ENCODE results near the gene DGAT2.

The DGAT2 gene

DNA sequence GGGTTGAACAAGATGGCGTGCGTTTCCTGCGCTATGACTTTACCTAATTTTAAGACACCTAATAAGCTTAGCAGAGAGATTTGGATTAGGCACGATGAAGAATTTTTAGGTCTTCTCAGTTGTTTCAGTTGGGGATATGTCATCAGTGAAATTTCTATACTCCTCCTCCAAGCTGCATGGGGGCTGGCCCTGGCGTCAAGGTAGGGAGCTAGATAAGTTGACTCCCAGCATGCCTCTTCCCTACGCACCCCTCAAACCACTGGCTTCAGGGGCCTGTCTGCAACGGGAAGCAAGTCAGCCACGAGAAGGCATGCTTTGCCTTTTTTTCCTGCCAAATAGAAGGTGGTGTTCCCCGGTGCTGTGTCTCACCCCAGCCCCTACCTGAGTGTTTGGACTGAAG lies 13.3 kb downstream of the DGAT2 start:
- DNase-seq = no peak

DNA sequence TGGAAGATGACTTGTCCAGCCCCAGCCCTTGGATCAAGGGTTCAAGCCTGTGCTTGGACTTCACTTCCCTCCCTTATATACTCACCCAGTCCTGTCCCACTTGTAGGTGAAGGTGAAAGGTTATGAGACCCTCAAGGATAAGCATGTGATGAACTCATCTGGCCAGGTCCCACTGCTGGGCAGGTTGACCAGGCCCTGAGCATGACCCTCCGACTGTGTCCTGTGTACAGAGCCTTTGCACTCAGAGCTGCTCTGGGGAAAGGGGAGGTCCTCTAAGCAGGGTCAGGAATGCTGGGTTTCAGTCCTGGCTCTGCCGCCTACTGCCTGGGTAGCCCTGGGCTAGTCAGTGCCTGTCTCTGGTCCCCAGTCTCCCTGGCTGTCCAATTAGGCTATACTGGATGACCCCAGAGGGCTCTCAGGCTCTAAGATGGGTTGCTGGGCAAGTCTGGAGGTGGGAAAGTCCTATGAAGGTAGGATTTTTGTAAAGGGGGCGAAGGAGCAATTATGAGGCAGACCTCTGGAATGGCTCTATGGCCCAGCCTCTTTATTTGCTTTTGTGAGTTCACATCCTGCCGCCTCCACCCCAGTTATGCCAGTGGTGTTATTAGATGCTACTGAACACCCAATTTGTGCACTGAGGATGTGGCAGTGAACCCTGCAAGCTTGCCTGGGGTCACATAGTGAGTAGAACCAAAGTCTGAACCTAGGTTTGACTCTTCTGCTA lies 14.1 kb downstream of the DGAT2 start:
- DNase-seq = no peak

DNA sequence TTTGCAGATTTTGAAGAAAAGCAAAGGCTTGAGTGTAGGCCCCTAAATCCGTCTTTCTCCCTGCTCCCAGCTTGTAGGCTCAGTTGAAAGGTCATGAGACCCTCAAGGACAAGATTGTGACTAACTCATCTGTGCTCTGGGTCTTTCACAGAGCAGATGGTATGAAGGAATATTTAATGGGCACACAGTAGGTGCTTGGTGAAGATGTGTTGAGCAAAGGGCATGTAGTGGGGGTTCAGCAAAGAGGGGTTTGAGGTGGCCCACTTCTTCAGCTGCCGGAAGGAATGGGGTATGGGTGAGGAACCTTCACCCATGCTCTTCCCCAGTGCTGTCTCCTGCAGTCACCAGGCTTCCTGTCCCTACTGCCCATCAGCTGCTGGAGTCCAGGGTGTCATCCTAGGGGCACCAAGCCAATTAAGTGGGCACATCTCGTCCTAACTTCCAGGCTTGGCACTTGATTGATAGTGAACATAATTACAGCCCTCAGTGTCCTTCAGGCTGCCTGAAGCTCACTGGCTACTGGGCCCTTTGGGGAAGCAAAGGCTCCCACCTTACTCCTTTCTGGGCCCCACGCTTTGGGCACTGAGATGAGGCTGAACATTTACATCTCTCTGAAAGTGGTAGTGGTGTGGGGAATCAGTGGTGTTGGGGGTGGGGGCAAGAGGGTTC lies 15.0 kb downstream of the DGAT2 start:
- no peak for DNase-seq

DNA sequence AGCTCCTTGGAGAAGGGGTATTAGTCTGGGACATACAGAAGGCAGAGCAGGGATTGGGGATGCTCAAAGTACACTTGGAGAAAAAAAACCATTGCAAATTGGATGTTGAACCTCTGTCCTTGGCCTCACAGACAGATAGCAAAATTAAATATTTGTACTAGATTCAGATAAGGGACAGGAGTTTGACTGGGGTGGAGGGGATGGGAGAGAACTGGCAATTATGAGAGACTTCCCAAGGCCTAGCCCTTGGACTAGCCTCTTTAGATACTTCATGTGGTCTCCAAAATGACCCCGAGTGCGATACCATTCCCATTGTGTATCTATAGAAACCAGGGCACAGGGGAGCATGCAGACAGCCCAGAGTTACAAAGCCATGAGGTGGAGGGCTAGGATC lies 15.5 kb downstream of the DGAT2 start:
- DNase-seq = no peak

DNA sequence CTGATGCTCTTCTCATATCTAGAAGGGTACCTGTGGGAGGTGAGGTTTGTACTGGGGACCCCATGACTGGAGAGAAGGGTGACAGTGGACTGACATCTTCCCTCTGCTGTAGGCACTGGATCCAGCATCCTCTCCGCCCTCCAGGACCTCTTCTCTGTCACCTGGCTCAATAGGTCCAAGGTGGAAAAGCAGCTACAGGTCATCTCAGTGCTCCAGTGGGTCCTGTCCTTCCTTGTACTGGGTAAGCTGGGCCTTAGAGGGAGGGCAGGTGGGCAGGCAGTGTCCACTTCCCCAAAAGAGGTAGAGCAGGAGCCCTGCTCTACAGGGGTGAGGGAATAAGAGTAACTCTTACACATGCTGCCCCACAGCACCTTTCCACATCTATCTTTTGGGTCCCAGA lies 15.9 kb downstream of the DGAT2 start:
- no peak for DNase-seq

DNA sequence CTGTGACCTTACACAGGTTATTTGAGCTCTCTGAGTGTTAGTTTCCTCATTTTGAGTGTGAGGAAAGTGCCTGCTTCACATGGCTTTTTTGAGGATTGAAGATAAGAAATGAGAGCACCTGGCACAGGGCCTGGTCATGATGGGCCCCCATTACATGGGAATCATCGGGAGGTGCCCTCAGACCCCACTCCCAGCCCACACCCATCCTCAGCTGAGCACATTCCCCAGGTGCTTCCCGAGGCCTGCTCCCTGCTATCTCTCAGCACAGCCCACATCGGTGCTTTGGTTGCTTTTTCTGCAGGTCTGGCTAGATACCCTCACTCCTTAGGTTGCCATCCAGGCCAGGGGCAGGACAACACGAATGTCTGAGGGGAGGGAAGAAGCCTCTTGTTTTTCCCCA lies 16.6 kb downstream of the DGAT2 start:
- DNase-seq = no peak

DNA sequence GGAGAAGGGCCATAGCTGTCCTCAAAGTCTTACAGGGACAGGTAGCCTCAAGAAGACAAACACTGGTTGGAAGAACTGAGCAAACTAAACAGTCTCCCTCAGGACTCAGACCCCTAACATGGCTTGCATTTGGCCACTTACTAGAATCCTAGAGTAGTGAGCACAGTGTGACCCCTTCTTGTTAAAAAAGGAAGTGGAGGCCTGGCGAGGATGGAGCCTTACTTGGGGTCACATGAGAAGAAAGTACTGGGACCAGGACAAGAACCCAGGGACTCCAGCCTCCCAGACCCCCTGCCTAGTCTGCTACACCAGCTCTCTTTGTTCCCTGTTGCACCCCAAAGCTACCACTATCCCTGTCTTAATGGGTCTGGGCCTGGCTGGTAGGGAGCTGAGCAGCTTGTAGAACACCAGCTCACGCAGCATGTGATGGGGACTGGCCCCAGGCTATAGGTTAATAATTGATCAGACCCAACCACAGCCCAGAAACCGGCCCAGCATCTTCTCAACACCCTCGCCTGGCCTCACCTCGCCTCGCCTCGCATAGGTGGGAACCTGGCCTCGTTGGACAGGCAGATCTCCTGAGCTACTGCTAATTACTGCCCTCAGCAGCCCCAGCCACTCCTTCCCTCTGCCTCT lies 17.6 kb downstream of the DGAT2 start:
- DNase-seq = no peak

DNA sequence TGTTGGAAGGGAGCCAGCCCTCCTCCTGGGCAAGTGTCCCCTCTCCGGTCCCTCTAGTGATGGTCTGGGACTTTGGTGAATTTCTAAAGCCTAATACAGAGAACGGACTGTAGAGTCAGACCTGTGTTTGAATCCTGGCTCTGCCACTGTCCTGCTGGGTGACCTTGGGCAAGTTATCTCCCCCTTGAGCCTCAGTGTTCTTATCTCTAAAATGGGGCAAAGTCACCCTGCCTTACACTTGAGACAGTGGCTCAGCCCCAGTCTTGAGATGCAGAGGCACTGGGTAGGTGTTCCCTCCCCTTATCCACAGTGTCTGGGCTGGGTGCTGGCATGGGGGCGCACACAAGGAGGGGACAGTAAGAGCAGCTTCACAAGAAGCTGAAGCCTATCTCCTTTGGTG lies 20.9 kb downstream of the DGAT2 start:
- DNase-seq = no peak

DNA sequence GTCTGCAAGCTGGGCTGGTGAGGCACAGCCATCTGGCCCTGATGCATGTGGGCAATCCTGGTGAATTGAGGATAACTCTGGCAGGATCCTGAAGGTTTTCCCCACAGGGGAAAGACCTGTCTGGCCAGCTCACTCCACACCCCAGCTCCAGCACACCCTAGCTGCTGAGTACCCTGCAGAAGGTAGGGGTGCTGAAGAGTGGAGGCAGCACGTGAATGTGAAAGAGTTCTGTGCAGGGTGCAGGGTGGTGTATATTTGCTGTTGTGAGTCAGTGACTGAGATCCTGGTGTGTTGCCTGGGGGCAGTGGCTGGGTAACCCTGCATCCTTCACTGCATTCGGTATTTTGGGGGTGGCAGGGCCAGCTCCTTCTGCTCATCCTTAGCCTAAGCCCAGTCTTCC lies 22.4 kb downstream of the DGAT2 start:
- DNase-seq = no peak

DNA sequence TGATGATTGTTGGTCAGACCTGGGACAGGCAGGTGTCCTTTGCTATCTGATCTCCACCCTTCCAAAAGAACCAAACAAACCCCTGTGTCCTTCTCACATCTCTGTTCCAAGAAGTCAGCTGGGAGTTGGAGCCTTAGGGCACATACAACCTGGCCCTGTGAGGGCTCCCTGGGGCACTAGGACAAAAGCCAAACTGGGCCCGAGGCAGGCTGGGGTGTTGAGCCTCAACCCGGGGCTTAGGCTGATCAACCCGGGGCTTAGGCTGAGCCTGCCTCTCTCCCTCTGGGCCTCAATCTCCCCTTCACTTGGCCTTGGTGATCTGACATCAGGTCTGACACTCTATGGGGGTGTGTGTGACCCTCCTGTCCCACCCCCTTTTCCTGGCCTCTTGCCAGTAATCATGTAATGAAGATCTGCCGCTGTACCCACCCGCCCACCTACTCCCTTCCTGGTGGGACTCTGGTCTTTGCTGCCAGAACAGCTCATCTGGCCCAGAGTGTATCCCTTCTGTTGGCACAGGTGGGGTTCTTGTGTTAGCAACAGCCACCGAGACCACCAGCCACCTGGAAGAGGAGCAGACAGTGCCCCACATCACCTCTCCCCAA lies 23.7 kb downstream of the DGAT2 start:
- DNase-seq = no peak

DNA sequence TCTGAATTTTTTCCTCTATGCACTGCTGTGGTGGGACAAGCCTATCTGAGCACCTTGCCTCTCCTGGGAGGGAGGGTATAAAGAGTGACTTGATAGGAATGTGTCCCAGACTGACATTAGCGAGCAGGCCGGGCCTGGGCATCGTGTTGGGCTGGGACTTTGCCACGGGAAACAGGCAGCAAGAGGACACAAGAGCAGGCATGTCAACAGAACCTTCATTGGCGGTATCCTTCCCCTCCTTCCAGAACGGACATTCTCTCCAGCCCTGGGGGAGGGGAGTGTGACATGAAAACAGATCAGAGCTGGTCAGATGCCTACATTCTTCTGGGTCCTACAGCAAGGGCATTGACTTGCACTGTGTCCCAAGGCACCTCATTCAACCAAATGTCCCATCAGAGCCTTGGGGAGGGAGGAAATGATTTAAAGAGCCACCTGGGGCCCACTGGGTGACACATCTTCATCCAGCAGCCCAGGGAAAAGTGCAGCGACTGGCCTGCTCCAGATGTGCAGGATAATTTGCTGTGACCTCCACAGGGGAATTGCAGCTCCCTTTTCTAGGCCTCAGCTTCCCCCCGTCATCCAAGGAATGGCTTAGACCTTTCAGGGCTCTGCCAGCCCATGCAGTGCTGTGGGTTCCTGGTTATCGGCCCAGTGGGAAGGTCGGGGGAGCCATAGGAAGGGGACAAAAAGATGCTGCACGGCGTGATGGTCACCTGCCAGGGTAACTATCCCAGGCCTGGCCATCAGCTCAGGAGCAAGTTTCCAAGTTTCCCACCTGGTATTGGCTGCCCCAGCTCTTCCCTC lies 24.6 kb downstream of the DGAT2 start:
- DNase-seq = no peak

DNA sequence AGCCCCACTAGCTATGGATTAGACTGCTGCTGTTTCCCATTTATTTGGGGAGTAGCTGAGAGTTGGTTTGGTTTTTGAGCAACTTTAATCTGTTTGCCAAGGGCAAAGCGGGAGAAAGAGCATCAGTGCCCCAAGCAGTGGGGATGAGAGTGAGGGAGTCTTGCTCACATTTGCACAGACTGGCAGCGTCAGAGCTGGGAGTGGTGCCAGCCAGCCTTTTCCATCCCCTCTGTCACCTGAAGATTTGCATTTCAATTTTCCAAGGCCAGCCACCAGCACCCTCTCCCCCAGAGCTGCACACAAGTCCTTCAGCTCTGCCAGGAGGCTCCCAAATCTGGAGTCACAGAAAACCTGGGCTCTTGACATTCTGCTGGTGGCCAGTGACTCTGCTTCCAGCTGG lies 25.4 kb downstream of the DGAT2 start:
- no peak for DNase-seq

DNA sequence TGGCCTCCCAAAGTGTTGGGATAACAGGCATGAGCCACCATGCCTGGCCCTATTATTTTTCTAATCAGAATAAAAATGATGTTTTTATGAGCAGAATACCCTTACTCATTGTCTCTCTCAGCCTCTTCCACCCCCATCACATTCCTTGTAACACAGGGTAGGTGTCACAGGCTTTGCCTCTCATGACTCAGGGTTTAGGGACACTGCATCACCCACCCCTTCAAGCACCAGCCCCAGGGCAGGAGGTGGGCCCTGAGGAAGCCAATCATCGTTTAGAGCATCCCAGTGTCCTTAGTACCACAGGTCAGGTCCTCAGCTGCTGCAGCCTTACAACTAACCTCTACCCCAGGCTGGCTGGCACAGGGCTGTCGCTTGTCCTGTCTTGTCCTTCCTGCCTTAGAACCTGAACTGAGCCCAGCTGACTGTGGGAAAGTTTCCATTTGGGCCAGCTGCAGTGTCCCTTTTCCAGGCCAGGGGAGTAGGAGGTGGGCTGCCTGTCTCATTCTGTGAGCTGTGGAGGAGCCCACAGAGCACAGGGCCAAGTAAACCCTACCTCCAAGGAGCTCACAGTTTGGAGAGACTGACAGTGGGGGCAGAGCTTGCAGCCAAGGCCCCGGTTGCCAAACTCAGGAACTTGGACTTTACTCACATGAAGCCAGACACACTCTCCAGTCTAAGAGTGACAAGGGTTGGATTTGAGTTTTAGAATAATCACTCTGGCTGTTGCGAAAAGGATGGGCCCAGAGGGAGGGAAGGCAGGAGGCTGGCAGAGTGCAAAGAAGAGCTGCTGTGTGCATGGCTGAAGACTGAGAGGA lies 26.9 kb downstream of the DGAT2 start:
- no peak for DNase-seq

DNA sequence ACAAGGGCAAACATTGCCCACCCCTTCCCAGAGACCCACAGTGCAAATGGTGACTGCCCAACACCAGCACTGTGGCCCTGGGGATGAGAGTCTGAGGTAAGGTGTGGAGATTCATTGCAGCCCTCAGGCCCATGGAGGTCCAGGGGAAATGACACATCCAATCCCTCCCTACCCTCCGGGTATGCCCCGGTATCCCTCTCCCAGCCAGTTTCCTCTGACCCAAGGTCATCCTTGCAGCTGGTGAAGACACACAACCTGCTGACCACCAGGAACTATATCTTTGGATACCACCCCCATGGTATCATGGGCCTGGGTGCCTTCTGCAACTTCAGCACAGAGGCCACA lies 27.5 kb downstream of the DGAT2 start:
- no peak for DNase-seq

DNA sequence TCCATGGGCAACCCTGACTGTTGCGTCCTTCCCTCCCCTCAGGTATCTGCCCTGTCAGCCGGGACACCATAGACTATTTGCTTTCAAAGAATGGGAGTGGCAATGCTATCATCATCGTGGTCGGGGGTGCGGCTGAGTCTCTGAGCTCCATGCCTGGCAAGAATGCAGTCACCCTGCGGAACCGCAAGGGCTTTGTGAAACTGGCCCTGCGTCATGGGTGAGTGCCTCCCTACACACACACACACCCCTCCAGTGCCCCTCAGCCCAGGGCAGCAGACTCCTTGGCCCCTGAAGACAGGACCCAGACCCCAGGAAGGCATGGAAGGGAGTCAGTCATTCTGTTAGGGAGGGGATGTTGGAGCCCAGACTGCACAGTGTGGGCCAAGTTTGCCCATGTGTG lies 28.5 kb downstream of the DGAT2 start:
- DNase-seq = no peak

DNA sequence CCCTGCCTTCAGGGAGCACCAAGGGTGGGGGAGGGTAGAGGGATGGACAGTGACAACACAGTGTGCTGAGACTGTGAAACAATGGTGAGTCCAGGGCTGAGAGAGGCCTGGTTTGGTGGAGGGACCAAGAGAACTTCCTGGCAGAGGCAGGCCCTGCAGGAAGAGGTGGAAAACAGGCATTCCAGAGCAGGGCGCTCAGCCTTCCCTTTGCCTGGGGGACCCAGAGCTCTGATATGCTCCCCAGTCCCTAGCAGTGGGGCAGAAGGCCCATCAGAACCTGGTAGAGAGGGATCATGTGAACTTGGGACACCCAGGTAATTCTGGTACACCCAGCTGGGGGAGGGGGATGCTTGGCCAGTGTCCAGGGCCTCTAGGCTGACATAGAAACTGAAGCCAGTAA lies 29.2 kb downstream of the DGAT2 start:
- DNase-seq = no peak

DNA sequence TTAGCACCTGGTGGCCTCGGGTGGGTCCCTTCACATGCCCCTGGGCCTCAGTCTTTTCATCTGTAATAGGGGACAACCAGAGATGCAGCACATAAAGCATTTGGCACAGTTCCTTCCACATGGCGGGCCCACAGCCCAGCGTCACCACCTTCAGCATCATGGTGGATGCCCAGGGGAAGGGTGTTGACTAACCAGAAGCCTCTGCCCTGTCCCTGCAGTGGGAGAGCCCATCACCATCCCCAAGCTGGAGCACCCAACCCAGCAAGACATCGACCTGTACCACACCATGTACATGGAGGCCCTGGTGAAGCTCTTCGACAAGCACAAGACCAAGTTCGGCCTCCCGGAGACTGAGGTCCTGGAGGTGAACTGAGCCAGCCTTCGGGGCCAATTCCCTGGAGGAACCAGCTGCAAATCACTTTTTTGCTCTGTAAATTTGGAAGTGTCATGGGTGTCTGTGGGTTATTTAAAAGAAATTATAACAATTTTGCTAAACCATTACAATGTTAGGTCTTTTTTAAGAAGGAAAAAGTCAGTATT lies 31.6 kb downstream of the DGAT2 start:
- no peak for DNase-seq

DNA sequence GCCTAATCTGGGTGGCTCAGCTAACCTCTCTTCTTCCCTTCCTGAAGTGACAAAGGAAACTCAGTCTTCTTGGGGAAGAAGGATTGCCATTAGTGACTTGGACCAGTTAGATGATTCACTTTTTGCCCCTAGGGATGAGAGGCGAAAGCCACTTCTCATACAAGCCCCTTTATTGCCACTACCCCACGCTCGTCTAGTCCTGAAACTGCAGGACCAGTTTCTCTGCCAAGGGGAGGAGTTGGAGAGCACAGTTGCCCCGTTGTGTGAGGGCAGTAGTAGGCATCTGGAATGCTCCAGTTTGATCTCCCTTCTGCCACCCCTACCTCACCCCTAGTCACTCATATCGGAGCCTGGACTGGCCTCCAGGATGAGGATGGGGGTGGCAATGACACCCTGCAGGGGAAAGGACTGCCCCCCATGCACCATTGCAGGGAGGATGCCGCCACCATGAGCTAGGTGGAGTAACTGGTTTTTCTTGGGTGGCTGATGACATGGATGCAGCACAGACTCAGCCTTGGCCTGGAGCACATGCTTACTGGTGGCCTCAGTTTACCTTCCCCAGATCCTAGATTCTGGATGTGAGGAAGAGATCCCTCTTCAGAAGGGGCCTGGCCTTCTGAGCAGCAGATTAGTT lies 32.3 kb downstream of the DGAT2 start:
- DNase-seq = no peak

DNA sequence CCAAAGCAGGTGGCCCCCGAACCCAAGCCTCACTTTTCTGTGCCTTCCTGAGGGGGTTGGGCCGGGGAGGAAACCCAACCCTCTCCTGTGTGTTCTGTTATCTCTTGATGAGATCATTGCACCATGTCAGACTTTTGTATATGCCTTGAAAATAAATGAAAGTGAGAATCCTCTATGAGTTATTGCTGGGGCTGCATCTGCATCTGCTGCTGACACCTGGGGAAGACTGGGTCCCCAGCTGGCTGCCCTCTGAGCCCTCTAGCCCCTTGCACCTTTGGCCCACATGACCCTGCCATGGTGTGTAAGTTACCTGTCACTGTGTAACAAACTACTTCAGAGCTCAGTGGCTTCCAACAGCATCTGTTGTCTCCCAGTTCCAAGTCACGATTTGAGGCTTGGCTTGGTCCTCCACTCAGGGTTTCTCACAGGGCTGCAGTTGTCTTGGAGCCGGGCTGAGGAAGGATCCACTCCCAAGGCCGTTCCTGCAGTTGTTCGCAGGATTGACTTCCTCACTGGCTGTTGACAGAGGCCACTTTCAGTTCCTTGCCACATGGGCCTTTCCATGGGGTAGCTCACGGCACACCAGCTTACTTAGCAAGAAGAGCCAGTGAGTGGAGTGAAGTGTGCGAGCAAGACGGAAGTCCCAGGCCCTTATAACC lies 32.9 kb downstream of the DGAT2 start:
- DNase-seq = no peak

DNA sequence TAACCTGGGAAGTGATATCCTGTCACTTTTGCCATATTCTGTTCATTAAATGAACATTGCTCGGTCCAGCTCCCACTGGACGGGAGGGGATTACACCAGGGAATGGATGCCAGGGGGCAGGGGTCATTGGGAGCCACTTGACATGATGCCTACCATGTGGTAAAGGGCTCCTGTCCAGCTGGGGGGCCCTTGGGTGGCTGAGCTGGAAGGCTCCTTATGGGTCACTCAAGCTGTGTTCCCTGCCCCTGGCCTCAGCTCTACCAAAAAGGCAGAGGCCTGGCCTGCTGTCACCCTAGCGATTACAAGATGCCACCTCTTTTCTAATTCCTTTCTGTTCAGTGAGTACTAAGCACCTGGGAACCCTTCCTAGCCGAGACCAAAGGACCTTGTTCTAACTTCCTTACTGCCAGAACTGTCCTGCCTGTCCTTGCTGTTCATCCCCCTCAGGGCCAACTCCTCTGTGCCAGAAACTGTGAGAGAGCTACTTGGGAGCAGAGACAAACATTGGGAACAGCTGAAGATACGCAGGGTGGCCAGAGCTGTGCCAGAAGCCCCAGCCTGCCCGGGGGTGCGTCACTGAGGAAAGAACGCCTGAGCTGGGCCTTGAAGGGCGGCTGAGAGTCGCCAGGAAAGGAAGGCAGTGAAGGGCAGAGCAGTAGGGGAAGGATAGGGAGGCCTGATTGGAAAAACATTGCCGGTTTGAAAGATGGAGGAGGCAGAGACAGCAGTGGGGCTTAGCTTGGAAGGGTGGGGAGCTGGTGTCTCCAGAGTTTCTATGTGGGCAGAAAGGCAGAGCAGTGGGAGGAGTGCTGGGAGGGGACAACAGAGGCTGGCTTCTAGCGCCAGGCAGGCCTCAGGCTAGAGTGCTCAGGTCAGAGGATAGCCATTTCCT lies 33.7 kb downstream of the DGAT2 start:
- no peak for DNase-seq

All from effector CD4-positive, alpha-beta T cell (primary cell).